Activated naive CD4-positive, alpha-beta T cell (primary cell): ENCODE measurements around the gene HOOK1.

ENCODE experiments used
- DNase-seq, 4 experiments: peaks; one replicate each; lab custom pipeline; 2025; lab: John Stamatoyannopoulos, UW

HOOK1 gene

DNA sequence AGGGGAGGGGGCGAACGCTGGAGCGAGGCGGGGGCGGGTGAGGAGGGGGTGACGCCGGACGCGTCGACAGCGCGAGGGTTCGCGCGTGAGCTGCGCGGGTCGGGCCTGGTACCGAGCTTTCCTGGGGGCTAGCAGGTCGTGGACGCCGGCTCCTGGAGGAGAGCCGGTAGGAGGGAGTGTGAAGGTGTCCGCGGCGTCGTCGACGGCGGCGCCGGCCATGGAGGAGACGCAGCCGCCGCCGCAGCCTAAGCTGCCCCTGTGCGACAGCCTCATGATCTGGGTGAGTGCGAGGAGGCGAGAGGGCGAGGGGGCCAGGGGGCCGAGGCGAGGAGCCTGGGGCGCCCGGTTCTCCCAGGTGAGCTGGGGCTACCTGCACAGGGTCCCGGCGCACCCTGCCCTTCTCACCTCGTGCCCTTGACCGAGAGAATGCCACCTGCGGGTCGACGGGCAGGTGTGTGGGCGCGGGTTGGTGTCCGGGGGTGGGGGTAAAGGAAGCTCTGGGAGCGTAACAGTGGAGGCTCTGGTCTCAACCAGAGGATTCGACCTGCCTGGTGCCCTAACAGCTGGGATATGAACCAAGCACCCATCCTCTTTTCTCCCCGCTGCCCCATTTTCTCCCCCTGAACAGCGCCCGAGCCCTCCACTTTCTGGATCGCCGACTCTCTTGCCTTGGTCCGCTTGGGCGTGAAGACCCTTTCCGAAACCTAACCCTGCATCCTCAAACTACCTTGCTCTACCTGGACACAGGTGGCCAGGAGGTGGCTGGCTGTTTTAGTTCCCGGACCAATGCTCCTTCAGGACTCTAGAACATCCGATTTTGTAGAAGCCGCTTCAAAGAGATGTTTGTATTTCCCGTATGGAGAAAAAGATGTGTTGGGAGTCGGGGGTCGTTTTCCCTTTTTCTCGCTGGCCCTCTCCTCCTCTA is at the start of gene HOOK1:
HOOK1 (plus strand) TSS at position 49 of the 925 bp plus-strand sequence; CDS start at position 218, 169 bp downstream.
- DNase-seq = peak in 3 of 4 experiments; percentile 25 to 30 (median 30)

GRCh38 chr1:59765011-59765730 is 49.6 kb upstream of the HOOK1 start:
- no peak for DNase-seq

GRCh38 chr1:59766227-59766855 is 48.4 kb upstream of the HOOK1 start:
- no peak for DNase-seq

DNA sequence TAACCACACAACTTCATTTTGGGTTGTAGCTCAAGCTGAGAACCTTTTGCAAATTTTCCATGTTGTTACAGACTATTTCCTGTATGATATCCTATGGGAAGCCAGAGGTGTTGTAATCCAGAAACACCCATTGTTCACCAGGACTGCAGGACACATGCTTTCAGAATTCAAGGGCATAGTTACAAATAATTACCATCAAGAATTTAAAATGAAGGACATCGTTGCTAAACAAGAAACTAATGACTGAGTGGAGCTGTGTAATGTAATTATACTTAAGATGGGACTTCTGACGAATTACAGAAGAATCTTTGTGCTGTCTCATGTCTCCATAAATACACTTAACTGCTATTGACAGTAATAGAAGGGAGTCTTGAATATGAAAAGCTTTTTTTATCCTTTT is 47.6 kb upstream of the HOOK1 start:
- no peak for DNase-seq

DNA sequence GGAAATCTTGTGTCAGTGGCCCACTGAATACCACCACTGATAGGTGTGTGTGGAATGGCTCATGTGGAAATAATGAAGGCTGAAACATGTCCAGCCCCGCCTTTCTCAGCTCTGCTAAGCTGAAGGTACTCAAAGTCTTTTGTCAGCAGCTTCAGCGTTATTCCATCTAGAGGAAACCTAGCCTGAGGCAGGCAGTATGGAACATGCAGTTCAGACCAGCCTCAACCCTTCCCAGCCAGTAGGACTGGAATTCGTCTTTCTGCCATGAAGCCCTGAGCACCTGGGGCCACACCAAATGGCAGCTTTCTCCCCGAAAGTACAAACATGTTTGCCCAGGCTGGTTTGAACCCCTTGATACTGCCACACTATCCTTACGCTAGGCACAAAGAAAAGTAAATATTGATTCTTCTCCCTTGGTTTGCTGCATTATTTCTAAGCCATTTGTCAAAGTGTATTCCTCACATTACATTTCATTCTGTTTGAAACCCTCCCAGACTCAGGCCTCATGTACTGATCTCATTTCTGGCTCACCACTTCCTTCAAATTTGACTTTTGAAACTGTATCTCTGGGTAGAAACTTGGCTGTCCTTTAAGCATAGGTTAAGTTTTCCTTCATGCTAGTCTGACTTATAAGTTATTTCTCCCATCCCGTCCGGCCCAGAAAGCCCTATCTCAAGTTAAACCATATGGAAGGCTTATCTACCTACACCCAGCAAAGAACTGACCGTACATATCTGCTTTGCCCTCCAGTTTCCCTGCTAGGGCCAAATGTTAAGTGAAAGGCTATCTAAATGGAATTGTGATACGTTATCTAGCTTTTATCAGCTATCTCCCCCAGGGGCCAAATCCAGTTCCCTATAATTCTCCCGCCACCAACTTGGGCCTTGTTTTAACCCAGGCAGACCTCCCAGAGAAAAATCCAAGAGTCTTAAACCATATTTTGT is 45.7 kb upstream of the HOOK1 start:
- DNase-seq = no peak

DNA sequence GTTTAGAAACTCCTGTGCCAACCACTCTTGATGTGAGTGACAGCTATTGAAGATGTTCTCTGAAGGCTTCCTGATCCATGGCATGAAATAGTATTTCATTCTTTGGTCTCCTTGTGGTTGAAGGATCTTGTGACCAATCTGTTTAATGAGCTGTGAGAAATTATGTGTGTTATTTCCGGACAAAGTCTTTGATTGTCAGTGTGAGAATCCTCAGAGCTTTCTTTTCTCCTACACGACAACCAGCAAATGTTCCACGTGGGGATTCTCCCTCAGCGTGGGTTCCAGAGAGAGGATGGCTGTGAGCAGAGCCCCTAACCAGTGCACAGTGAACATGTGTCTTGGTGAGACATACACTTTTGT is 45.0 kb upstream of the HOOK1 start:
- no peak for DNase-seq

DNA sequence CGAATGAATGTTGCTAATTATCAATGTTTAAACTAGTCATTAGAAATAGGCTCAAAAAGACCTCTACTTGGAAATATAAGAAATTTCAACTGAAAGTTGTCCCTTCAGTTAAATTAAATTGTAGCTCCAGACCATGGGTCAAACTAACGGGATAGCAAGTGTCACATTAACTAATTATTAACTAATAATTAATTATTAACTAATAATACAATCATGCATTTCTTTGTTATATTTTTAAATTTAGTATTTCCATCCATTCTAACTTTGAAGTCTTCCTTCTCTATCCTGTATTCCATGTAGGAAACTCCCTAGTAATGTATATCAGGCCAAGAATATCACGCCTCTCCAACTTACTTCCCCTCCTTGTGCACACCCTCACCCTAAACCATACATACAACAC is 43.4 kb upstream of the HOOK1 start:
- DNase-seq = no peak

GRCh38 chr1:59775480-59775879 is 39.3 kb upstream of the HOOK1 start:
- no peak for DNase-seq

DNA sequence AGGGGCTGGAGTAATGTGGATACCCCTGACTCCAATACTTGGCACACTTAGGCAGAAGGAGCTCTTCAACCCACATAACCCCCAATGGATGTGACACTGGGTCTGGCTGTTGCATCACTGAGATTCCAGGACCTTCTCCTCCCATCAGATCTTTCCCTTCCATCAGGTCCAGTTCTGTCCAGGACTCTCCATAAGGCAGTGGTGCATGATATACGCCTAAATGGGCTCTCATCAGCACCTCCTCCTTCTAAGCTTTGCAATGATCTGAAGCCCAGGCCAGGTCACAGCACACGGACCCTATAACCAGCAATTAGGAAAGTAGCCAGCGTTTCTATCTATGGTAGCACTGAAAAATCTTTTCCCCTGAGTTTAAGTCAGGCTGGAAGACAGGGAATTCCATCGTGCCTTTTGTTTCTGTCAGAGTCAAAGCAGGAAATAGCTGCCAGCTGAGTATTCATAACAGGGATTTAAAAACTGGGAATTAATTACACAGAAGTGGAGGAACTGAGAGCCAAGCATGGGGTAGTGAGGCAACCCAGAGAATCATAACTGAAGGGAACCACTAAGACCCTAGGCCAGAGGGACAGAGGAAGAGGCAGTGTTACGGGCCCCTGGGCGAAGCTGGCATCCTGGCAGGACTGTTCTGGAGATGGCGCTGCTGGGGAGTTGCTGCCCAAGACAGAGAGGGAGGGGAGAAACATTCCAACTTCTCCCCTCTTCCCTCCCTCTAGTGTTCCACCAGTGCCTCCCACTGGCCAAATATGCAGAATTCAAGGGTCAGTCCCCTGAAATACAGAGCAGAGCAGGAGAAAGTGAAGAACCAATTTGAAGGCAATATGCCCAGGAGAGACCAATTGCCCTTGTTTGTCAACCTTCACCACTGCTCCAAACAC is 37.5 kb upstream of the HOOK1 start:
- DNase-seq = no peak

- no peak for DNase-seq
Observed at GRCh38 chr1:59779949-59780348, 34.8 kb upstream of the HOOK1 start.

DNA sequence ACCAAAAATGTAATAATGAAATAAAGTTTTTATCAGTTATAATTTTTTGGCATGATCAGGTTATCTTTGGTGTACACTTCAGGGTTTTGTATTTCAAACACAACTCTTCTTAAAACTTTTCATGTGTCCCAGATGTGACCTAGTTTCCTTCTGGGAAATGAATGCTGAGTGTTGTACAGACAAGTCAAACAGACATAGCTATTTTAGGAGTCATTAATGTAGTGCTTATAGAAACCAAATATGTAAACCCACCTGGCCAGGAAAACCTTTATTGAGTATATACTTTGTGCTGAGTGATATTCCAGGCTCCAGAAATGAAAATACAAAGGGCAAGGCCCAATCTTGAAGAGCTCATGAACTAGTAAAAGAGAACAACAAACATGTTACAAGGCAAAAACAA is 25.9 kb upstream of the HOOK1 start:
- DNase-seq = no peak

DNA sequence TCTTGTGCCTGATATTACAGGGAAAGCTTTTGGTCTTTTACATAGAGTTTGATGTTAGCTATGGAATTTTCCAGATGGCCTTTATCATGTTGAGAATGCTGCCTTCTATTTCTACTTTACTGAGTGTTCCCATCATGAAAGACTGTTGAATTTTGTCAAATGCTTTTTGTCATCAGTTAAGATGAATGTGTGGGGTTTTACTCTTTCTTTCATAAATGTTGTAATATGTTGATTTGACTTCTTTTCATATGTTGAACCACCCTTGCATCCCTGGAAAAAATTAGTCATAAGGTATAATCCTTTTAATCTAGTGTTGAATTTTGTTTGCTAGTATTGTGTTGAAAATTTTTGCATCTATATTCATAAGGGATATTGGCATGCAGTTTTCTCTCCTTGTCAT is 16.1 kb upstream of the HOOK1 start:
- no peak for DNase-seq

- no peak for DNase-seq
Observed at GRCh38 chr1:59803458-59804038, 11.2 kb upstream of the HOOK1 start.

- no peak for DNase-seq
Observed at GRCh38 chr1:59804301-59804700, 10.4 kb upstream of the HOOK1 start.

- DNase-seq = no peak
Observed at GRCh38 chr1:59805554-59805953, 9.2 kb upstream of the HOOK1 start.

DNA sequence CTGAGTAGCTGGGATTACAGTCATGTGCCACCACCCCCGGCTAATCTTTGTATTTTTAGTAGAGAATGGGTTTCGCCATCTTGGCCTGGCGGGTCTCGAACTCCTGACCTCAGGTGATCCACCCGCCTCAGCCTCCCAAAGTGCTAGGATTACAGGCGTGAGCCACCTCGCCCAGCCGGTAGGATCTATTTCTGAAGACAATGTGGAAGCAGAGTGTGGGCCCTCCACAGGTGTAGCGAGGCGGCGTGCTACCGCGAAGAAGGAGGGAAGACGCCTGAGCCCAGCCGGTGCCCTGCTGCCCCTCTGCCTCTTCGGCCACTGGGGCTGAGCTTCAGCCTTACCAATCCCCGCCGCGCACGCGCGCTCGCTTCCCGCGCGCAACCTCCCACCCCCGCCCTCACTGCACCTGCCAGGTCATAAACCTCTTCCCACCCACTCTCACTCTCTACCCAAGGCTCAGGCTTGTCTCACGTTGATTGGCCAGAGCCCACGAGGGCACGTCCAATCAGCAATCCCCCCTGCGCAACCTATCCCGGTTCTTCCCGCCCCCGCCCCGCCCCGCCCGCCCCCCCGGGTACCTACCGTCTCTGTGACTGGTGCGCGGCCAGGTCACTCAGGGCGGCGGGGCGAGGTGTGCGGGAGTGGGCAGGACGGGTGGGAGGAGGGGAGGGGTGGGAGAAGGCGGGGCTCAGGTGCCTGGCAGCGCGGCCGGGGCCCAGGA is 409 bp upstream of the HOOK1 start:
- DNase-seq = peak; percentile 77 to 93 (median 82)

DNA sequence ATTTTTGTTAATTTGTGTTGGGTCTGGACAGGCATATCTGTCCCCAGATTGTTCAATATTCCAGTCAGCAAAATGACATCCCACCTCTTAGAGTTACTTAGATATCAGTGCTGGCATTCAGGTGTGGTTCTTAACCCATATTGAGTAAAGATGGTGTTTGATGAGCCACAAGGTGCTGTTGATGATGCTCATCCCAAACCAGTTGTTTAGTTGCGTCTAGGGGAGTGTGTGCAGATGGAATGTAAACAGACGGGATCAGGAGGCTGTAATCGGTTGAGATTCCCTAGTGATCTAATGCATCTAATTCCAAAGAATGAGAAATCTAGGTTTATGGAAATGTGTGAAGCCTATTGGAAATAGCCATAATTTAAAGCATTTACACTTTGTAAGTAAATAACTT is 1.1 kb downstream of the HOOK1 start:
- no peak for DNase-seq

DNA sequence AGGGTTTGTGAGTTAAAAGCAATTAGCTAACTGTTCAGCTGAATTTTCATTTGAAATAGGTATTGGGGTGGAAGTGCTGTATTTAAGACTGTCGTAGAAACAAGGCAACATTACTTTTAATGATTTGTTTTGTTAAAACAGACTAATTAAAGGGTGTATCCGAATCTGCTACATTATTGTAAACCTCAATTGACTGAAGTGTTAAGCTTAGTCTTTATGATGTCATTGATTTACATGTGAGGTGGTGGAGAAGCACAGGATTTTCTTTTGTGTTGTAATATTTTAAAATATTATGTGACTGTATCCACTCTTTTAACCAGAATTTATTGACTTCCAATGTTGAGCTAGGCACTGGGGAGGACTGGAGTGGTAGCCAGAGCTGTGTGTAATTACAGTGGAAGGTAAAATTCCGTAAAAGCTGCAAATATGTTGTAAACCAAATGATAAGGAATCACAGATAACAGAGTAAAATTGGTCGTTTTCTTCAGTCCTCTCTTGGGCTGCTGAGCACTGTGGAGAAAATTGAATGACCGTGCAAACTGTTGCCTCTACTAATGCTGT is 1.6 kb downstream of the HOOK1 start:
- no peak for DNase-seq
